ENCODE measurements around the gene WDFY4. TPM values are rescaled to one million over a fixed set of nuclear protein-coding genes. Genes with fewer than 3 reads are reported as not detected.

WDFY4 gene
- total RNA-seq, 1 experiment from 2014 or later: not detected

DNA sequence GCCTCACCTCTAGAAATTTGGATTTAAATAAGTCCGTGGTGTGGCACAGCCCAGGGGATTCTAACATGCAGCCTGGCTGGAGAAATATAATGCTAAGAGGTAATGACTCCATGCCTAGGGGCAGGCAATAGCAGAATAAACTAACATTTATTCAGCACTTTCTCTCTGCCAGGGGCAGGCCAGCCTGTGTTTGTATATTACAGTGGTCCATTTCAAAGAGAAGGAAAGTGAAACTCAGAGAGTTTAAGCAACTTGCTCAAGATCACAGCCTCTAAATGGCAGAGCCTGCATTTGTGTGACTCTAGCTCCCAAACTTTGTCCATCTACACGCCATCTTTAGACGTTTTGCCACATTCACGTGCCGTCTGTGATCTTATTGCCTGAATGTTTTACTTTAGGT, 261.7 kb downstream of the WDFY4 start:
- H3T11ph ChIP-seq (ENCODE audit: low read length): no peak overlapping the region
- H2BK5ac ChIP-seq (ENCODE audit: insufficient read length, low read length): no peak overlapping the region
- no peak overlapping the region for H3K14ac ChIP-seq (ENCODE audit: insufficient read depth, low read length)
- no peaks in the 10 kb centered on the region for H3K9me3 Mint-ChIP-seq
- no CpG with 5 or more reads among the region's 5 CpGs for WGBS (ENCODE audit: extremely low coverage, insufficient read length, low lambda C conversion rate)
- no peak overlapping the region for H2BK120ac ChIP-seq (ENCODE audit: low read depth, low read length, poor library complexity, severe bottlenecking)
- no peak overlapping the region for H3K4ac ChIP-seq (ENCODE audit: low read depth, low read length)
- H2BK20ac ChIP-seq (ENCODE audit: low read depth, low read length, poor library complexity, severe bottlenecking): no peak overlapping the region
- H3K23me2 ChIP-seq (ENCODE audit: insufficient read length, low read depth, low read length, poor library complexity, severe bottlenecking): peaks cover 3% of the 10 kb centered on the region
- no peak overlapping the region for H2BK15ac ChIP-seq (ENCODE audit: low read depth, low read length)
- no peak overlapping the region for H3K23ac ChIP-seq (ENCODE audit: insufficient read length, low read depth, low read length)
- no peaks in the 10 kb centered on the region for H3K4me1 ChIP-seq (ENCODE audit: insufficient read depth, low read length)
- H3K27me3 Mint-ChIP-seq (ENCODE audit: low read depth): peaks cover 2% of the 10 kb centered on the region
- no peak overlapping the region for H4K91ac ChIP-seq (ENCODE audit: insufficient read length, low read depth, low read length)
- no peaks in the 10 kb centered on the region for H3K79me1 ChIP-seq (ENCODE audit: insufficient read depth, low read depth, low read length, poor library complexity, severe bottlenecking)
- H3K79me2 ChIP-seq (ENCODE audit: insufficient read depth, low read length): no peaks in the 10 kb centered on the region
- H3K27me3 ChIP-seq (ENCODE audit: insufficient read depth, low read length): no peaks in the 10 kb centered on the region
- H4K8ac ChIP-seq (replicated peaks; ENCODE audit: insufficient read length, low read depth, low read length): no peak overlapping the region
- H3K4me2 ChIP-seq (ENCODE audit: insufficient read depth, insufficient read length, low read length): no peak overlapping the region
- H3K4me1 Mint-ChIP-seq: peaks cover 0 to 4% of the 10 kb centered on the region in 2 experiments; a peak in 2 of 4 replicates
- no peak overlapping the region for H3K27ac ChIP-seq (ENCODE audit: insufficient read length, low read depth, low read length)
- no peak overlapping the region for H3K27ac Mint-ChIP-seq
- no peak overlapping the region for H2BK12ac ChIP-seq (ENCODE audit: insufficient read length, low read depth, low read length)
- H2AFZ ChIP-seq (ENCODE audit: low read length): no peak overlapping the region
- no peaks in the 10 kb centered on the region for H3K36me3 Mint-ChIP-seq (ENCODE audit: insufficient read depth in 1 of 3, low read depth in 3 of 3)
- no peak overlapping the region for H2AK5ac ChIP-seq (ENCODE audit: insufficient read length, low read length)
- no peak for TF ChIP-seq CTCF (conservative IDR thresholded peaks at IDR 0.05)
- no peaks in the 10 kb centered on the region for H3K9me3 ChIP-seq (ENCODE audit: control insufficient read depth, low read depth, low read length)
- no peak overlapping the region for H3K4me3 Mint-ChIP-seq
- DNase-seq: no peak
- H3K18ac ChIP-seq (ENCODE audit: insufficient read length, low read depth, low read length): no peak overlapping the region
- no peak overlapping the region for H3K9ac ChIP-seq (ENCODE audit: extremely low read depth, insufficient read length, low read length)
- no peak overlapping the region for H4K5ac ChIP-seq (ENCODE audit: insufficient read length, low read depth, low read length)
- peaks cover 3% of the 10 kb centered on the region for H4K20me1 ChIP-seq (ENCODE audit: control insufficient read depth, insufficient read depth, insufficient read length)
- no peak overlapping the region for H3K56ac ChIP-seq (ENCODE audit: insufficient read length, low read depth, low read length)

Measured in H9 (cell line).